GM13977 (cell line): ENCODE results near the gene LAMB3.

Source experiments
- DNase-seq: peaks from one replicate; pipeline ENCODE4 v3.0.0; 2012; ENCODE audit warnings: low spot score
- CTCF ChIP-seq: IDR thresholded peaks from 2 replicates; pipeline ENCODE4 v1.5.1; 2012; ENCODE audit warnings: mild to moderate bottlenecking, control low read depth; ENCODE audit not compliant: insufficient read depth; ENCODE audit errors: extremely low read depth, missing control alignments
- in situ Hi-C: fragments of 300-500 bp; cut with MboI; formaldehyde crosslinking; loops from one replicate; pipeline ENCODE4 v1.12.0; 2022; ENCODE audit warnings: low sequenced_read_pairs, low pct_unique_long_range_greater_than_20kb, mixed read lengths, inconsistent platforms; ENCODE audit not compliant: unreplicated experiment

LAMB3 gene

GRCh38 chr1:209576392-209577197 is 75.6 kb downstream of the LAMB3 start:
- in situ Hi-C loops = loop anchor here (10.0 kb wide), 1 partner anchor 118 kb away; no protein-coding TSS in a partner anchor
- peak; percentile 96 for TF ChIP-seq CTCF
- DNase-seq = peak; percentile 75

- TF ChIP-seq CTCF = no peak
- in situ Hi-C loops = loop anchor here (10.0 kb wide), 1 partner anchor 124 kb away; no protein-coding TSS in a partner anchor
- no peak for DNase-seq
Measured at GRCh38 chr1:209570743-209571142, 81.5 kb downstream of the LAMB3 start.

DNA sequence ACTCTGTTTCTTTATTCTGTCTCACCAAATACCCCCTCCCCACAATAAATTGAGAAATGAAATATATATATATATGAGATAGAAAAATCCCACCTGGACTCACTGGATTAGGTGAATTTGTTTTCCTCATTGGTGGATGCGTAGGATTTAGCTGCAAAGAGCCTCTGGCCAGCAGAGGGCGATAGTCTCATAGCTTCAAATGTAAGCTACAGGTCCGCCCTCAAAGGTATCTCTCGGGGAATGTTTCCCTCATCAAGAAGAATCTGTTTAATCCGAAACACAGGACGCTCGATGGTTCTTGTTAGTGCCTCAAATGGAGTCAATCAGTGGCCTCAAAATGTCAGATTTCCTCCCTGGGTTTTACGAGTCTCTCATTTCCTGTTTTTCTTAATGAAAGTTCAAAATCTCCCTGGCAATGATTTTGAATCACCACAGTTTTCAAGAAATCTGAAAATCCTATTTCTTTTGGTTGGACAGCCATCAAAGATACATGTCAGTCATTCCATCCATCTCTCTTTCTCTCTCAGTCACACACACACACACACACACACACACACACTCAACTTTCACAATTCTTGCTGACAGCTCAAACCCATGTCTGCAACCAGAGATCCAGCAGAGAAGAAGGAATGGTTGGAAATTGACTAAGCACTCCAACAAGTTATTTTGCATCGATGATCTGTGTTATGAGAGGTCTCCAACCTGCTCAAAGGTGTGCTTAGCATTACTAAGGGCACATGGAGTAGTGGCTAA is 82.6 kb downstream of the LAMB3 start:
- in situ Hi-C loops = loop anchor here (10.0 kb wide), 1 partner anchor 125 kb away; no protein-coding TSS in a partner anchor
- peak; percentile 60 for DNase-seq
- peak; percentile 86 for TF ChIP-seq CTCF

- DNase-seq = no peak
- TF ChIP-seq CTCF = no peak
- in situ Hi-C loops = no loop called here
Measured at GRCh38 chr1:209567698-209568175, 84.5 kb downstream of the LAMB3 start.

DNA sequence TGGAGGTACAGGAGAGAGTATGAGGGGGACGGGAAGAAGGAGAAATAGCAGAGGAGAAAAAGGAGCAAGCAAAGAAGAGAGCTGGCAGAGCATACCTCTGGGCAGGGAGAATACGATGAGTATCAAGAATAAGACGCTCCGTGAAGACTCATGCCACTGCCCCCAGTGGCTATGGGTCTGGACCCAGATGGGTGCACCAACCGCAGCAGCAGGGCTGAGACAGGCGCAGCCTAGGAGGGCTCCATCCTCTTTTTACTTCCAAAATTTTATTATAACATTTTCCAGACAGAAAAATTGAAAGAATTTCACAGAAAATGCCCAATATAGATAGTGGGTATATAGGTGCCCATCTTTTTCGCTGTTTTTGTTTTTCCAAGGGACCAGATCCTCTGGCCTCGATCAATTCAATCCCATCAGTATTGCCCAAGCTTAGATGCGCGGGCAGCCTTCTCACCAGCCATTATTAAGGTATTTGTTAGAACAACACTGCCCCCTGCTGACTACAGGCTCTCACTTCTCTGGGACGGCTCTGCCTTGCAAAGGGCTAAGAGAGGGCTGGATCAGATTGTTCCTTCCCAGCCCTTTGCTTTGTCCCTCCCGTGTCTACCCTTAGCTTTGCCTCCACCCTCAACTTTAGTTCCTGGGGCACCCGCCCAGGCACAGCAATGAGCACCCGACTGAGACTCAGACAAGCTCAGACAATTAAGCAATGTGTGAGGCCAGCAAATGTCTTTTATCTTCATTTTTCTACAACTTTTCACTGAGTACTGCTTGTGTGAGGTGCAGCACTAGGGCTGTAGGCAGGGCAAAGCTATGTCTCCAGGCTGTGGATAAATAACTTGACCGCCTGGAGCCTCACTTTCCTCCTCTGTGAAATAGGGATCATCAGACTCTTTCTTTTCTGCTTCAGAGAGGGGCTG is 86.2 kb downstream of the LAMB3 start:
- peak; percentile 87 for TF ChIP-seq CTCF
- peak; percentile 64 for DNase-seq
- in situ Hi-C loops = no loop called here
